WTC11 (cell line): Measurements from ENCODE around the gene MAML2. TPM values are rescaled to one million over a fixed set of nuclear protein-coding genes. Genes with fewer than 3 reads are reported as not detected.

Experiments used
- ATAC-seq: fragments of 200-7000 bp; cut with Tn5 transposase; 2 replicates; pipeline ENCODE4 v1.10.0; 2021; ENCODE audit warnings: mild to moderate bottlenecking, moderate library complexity
- CTCF ChIA-PET: fragments of 300-600 bp; sonication (Branson Sonifier 250); formaldehyde crosslinking; loops from one replicate; lab custom pipeline; 2021; ENCODE audit warnings: antibody characterized with exemption; lab: Charles Lee
- POLR2A ChIA-PET: fragments of 350-600 bp; sonication (Branson Sonifier 250); formaldehyde crosslinking; loops from one replicate; lab custom pipeline; 2021; ENCODE audit warnings: antibody characterized with exemption; lab: Charles Lee
- DNase-seq: peaks from one replicate; pipeline ENCODE4 v3.0.0; 2021; ENCODE audit warnings: low spot score
- H3K27ac Mint-ChIP-seq: 2 replicates; pipeline ENCODE4 v1.8.0; 2021; ENCODE audit warnings: mixed read lengths
- H3K27me3 Mint-ChIP-seq: 2 replicates; pipeline ENCODE4 v1.8.0; 2021; ENCODE audit warnings: low read depth, mild to moderate bottlenecking, moderate library complexity, mixed read lengths
- H3K36me3 Mint-ChIP-seq: 2 replicates; pipeline ENCODE4 v1.8.0; 2021; ENCODE audit warnings: mixed read lengths
- H3K4me1 Mint-ChIP-seq: 2 replicates; pipeline ENCODE4 v1.8.0; 2022; ENCODE audit warnings: mixed read lengths
- H3K4me3 Mint-ChIP-seq: 2 replicates; pipeline ENCODE4 v1.8.0; 2021; ENCODE audit warnings: mild to moderate bottlenecking, moderate library complexity, mixed read lengths
- H3K9me3 Mint-ChIP-seq: 2 replicates; pipeline ENCODE4 v1.8.0; 2021; ENCODE audit warnings: mixed read lengths
- CREB1 ChIP-seq: sonication (generic); formaldehyde crosslinking; IDR thresholded peaks from 2 replicates; pipeline ENCODE4 v1.8.0; 2023; ENCODE audit warnings: mild to moderate bottlenecking, missing genetic modification reagents
- CREM ChIP-seq: sonication (generic); formaldehyde crosslinking; IDR thresholded peaks from 2 replicates; pipeline ENCODE4 v1.8.1; 2022; ENCODE audit warnings: mild to moderate bottlenecking, missing genetic modification reagents, moderate library complexity
- JAZF1 ChIP-seq: fragments of 250-450 bp; sonication (Bioruptor Pico); IDR thresholded peaks from 2 replicates; pipeline ENCODE4 v1.9.0; 2021; ENCODE audit warnings: moderate library complexity, mild to moderate bottlenecking, inconsistent platforms
- MYBL2 ChIP-seq: sonication (generic); formaldehyde crosslinking; IDR thresholded peaks from 2 replicates; pipeline ENCODE4 v1.8.1; 2023; ENCODE audit warnings: mild to moderate bottlenecking, moderate library complexity, missing genetic modification reagents
- NFE2L1 ChIP-seq: sonication (generic); formaldehyde crosslinking; IDR thresholded peaks from 2 replicates; pipeline ENCODE4 v1.8.1; 2023; ENCODE audit warnings: missing genetic modification reagents
- NR1H2 ChIP-seq: sonication (generic); formaldehyde crosslinking; IDR thresholded peaks from 2 replicates; pipeline ENCODE4 v1.9.0; 2021; ENCODE audit warnings: mild to moderate bottlenecking, moderate library complexity, missing genetic modification reagents
- NR2C2 ChIP-seq: sonication (generic); formaldehyde crosslinking; IDR thresholded peaks from 2 replicates; pipeline ENCODE4 v1.8.0; 2022; ENCODE audit warnings: mild to moderate bottlenecking, missing genetic modification reagents
- SMAD4 ChIP-seq: sonication (generic); formaldehyde crosslinking; IDR thresholded peaks from 2 replicates; pipeline ENCODE4 v1.8.0; 2022; ENCODE audit warnings: mild to moderate bottlenecking, missing genetic modification reagents
- SP1 ChIP-seq: sonication (generic); formaldehyde crosslinking; conservative IDR thresholded peaks from 2 replicates; pipeline ENCODE4 v1.8.1; 2022; ENCODE audit warnings: missing genetic modification reagents
- USF2 ChIP-seq: sonication (generic); formaldehyde crosslinking; IDR thresholded peaks from 2 replicates; pipeline ENCODE4 v1.8.1; 2023; ENCODE audit warnings: mild to moderate bottlenecking, missing genetic modification reagents, moderate library complexity
- ZBTB21 ChIP-seq: sonication (generic); formaldehyde crosslinking; IDR thresholded peaks from 2 replicates; pipeline ENCODE4 v1.8.1; 2023; ENCODE audit warnings: mild to moderate bottlenecking, missing genetic modification reagents, borderline replicate concordance
- ZBTB43 ChIP-seq: sonication (generic); formaldehyde crosslinking; IDR thresholded peaks from 2 replicates; pipeline ENCODE4 v1.8.1; 2023; ENCODE audit warnings: mild to moderate bottlenecking, missing genetic modification reagents
- ZNF219 ChIP-seq: sonication (generic); formaldehyde crosslinking; IDR thresholded peaks from 2 replicates; pipeline ENCODE4 v1.8.0; 2023; ENCODE audit warnings: missing genetic modification reagents, mild to moderate bottlenecking, borderline replicate concordance
- ZNF232 ChIP-seq: sonication (generic); formaldehyde crosslinking; IDR thresholded peaks from 2 replicates; pipeline ENCODE4 v1.8.0; 2022; ENCODE audit warnings: mild to moderate bottlenecking, missing genetic modification reagents
- ZNF263 ChIP-seq: sonication (generic); formaldehyde crosslinking; IDR thresholded peaks from 2 replicates; pipeline ENCODE4 v1.8.1; 2022; ENCODE audit warnings: low read depth, mild to moderate bottlenecking, moderate library complexity, missing genetic modification reagents
- ZNF317 ChIP-seq: sonication (generic); formaldehyde crosslinking; IDR thresholded peaks from 2 replicates; pipeline ENCODE4 v1.8.1; 2023; ENCODE audit warnings: low read depth, mild to moderate bottlenecking, moderate library complexity, missing genetic modification reagents, borderline replicate concordance
- ZNF416 ChIP-seq: fragments of 250-450 bp; sonication (Bioruptor Pico); IDR thresholded peaks from 2 replicates; pipeline ENCODE4 v1.9.0; 2021; ENCODE audit warnings: mild to moderate bottlenecking, inconsistent platforms
- ZNF671 ChIP-seq: fragments of 250-450 bp; sonication (Bioruptor Pico); IDR thresholded peaks from 2 replicates; pipeline ENCODE4 v1.8.0; 2021; ENCODE audit warnings: mild to moderate bottlenecking
- total RNA-seq: library from RNA; stranded (reverse); gene quantifications from 3 replicates; pipeline ENCODE4 v1.2.3, GENCODE V29; 2021
- TF ChIP-seq, protein P1 (sequence below): sonication (generic); formaldehyde crosslinking; conservative IDR thresholded peaks from 2 replicates; pipeline ENCODE4 v1.8.1; 2022; ENCODE audit warnings: mild to moderate bottlenecking, missing genetic modification reagents
- TF ChIP-seq, protein P2 (sequence below): sonication (generic); formaldehyde crosslinking; IDR thresholded peaks from 2 replicates; pipeline ENCODE4 v1.8.1; 2022; ENCODE audit warnings: mild to moderate bottlenecking, moderate library complexity, missing genetic modification reagents
- TF ChIP-seq, protein P3 (sequence below): sonication (generic); formaldehyde crosslinking; IDR thresholded peaks from 2 replicates; pipeline ENCODE4 v1.8.0; 2023; ENCODE audit warnings: mild to moderate bottlenecking, missing genetic modification reagents
- TF ChIP-seq, protein P4 (sequence below): sonication (generic); formaldehyde crosslinking; IDR thresholded peaks from 2 replicates; pipeline ENCODE4 v1.8.1; 2022; ENCODE audit warnings: low read depth, missing genetic modification reagents, borderline replicate concordance
- TF ChIP-seq, protein P5 (sequence below): sonication (generic); formaldehyde crosslinking; IDR thresholded peaks from 2 replicates; pipeline ENCODE4 v1.8.1; 2023; ENCODE audit warnings: mild to moderate bottlenecking, missing genetic modification reagents, moderate library complexity

Gene MAML2
- total RNA-seq, 1 experiment from 2014 or later: 8.1 TPM

- Mint-ChIP-seq H3K4me1 (peaks cover 23% of the 10 kb centered on the region), H3K27ac (no peak overlapping the region), H3K4me3 (no peak overlapping the region), H3K27me3 (no peaks in the 10 kb centered on the region), H3K9me3 (no peaks in the 10 kb centered on the region), H3K36me3 (no peaks in the 10 kb centered on the region)
- TF ChIP-seq, protein P1, sequence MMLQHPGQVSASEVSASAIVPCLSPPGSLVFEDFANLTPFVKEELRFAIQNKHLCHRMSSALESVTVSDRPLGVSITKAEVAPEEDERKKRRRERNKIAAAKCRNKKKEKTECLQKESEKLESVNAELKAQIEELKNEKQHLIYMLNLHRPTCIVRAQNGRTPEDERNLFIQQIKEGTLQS (CRISPR knock-in tag): no peak
- TF ChIP-seq ZNF263 (CRISPR knock-in tag) (no peak), ZNF219 (CRISPR knock-in tag) (no peak), ZNF671 (CRISPR knock-in tag) (no peak), NR1H2 (CRISPR knock-in tag) (no peak)
- TF ChIP-seq, protein P2, sequence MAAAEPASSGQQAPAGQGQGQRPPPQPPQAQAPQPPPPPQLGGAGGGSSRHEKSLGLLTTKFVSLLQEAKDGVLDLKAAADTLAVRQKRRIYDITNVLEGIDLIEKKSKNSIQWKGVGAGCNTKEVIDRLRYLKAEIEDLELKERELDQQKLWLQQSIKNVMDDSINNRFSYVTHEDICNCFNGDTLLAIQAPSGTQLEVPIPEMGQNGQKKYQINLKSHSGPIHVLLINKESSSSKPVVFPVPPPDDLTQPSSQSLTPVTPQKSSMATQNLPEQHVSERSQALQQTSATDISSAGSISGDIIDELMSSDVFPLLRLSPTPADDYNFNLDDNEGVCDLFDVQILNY: no peak
- TF ChIP-seq, protein P3, sequence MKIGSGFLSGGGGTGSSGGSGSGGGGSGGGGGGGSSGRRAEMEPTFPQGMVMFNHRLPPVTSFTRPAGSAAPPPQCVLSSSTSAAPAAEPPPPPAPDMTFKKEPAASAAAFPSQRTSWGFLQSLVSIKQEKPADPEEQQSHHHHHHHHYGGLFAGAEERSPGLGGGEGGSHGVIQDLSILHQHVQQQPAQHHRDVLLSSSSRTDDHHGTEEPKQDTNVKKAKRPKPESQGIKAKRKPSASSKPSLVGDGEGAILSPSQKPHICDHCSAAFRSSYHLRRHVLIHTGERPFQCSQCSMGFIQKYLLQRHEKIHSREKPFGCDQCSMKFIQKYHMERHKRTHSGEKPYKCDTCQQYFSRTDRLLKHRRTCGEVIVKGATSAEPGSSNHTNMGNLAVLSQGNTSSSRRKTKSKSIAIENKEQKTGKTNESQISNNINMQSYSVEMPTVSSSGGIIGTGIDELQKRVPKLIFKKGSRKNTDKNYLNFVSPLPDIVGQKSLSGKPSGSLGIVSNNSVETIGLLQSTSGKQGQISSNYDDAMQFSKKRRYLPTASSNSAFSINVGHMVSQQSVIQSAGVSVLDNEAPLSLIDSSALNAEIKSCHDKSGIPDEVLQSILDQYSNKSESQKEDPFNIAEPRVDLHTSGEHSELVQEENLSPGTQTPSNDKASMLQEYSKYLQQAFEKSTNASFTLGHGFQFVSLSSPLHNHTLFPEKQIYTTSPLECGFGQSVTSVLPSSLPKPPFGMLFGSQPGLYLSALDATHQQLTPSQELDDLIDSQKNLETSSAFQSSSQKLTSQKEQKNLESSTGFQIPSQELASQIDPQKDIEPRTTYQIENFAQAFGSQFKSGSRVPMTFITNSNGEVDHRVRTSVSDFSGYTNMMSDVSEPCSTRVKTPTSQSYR (CRISPR knock-in tag): no peak
- POLR2A ChIA-PET: no interaction called here
- CTCF ChIA-PET: interaction anchor here (1.8 kb wide), 1 partner anchor 116 kb away, joined by 4 read pairs; the partner anchor contains the start of gene MAML2
- DNase-seq (no peak), ATAC-seq (no peak)
Observed at GRCh38 chr11:96227244-96227643, 115.8 kb downstream of the MAML2 start.

DNA sequence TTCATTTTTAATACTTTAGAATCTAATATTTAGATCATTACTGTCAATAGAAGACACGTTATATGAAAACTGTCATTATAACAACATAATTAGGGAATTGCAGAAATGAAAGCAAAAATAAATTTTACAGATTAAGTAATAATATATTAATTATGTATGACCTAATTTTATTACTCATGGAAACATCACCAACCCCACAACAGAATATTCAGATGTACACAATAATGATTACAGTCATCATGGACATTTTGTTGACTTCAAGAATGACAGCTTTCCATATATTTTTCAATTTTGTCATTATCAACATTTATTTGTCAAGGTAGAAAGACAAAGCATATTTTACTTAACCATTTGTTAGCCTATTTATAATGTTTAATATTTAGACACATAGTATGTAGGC lies 119.9 kb downstream of the MAML2 start:
- no peaks in the 10 kb centered on the region for H3K36me3 Mint-ChIP-seq
- no peak for TF ChIP-seq ZNF263 (CRISPR knock-in tag)
- TF ChIP-seq, protein P4, sequence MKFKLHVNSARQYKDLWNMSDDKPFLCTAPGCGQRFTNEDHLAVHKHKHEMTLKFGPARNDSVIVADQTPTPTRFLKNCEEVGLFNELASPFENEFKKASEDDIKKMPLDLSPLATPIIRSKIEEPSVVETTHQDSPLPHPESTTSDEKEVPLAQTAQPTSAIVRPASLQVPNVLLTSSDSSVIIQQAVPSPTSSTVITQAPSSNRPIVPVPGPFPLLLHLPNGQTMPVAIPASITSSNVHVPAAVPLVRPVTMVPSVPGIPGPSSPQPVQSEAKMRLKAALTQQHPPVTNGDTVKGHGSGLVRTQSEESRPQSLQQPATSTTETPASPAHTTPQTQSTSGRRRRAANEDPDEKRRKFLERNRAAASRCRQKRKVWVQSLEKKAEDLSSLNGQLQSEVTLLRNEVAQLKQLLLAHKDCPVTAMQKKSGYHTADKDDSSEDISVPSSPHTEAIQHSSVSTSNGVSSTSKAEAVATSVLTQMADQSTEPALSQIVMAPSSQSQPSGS: no peak
- TF ChIP-seq NFE2L1 (CRISPR knock-in tag): no peak
- no peak for TF ChIP-seq SMAD4 (CRISPR knock-in tag)
- no peak for TF ChIP-seq ZNF219 (CRISPR knock-in tag)
- TF ChIP-seq JAZF1 (CRISPR knock-in tag): no peak
- TF ChIP-seq USF2: no peak
- TF ChIP-seq, protein P2: no peak
- TF ChIP-seq CREB1 (CRISPR knock-in tag): no peak
- no peak for TF ChIP-seq ZNF317
- TF ChIP-seq, all 79 proteins: peak for 0
- no peak overlapping the region for H3K27ac Mint-ChIP-seq
- H3K4me1 Mint-ChIP-seq: peaks cover 10% of the 10 kb centered on the region
- H3K27me3 Mint-ChIP-seq: no peaks in the 10 kb centered on the region
- CTCF ChIA-PET: interaction anchor here (1.4 kb wide), 1 partner anchor 120 kb away, joined by 3 read pairs; the partner anchor contains the start of gene MAML2
- ATAC-seq: no peak
- DNase-seq: no peak
- no peak overlapping the region for H3K4me3 Mint-ChIP-seq
- POLR2A ChIA-PET: no interaction called here
- H3K9me3 Mint-ChIP-seq: no peaks in the 10 kb centered on the region

DNA sequence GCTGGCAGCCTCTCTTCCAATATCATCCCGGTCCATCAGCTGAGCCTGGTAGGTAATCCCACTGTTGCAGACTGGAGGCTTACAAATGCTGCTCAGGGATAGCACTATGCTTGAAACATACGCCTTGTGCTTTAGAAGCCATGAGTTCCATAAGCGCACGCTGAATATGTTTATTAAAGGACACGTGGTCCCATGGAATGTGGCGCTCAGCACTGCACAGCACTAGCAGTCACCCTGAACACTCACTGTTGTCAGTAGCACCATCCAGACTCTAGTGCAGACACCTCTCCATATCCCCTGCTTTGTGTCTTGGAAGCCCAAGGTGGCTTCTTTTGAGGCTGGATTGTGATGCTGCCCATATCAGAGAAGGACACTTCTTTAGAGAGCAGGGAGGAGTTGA lies 120.9 kb downstream of the MAML2 start:
- peaks cover 10% of the 10 kb centered on the region for H3K4me1 Mint-ChIP-seq
- H3K36me3 Mint-ChIP-seq: no peaks in the 10 kb centered on the region
- CTCF ChIA-PET: interaction anchor here (1.4 to 1.5 kb wide), 2 partner anchors 67 to 121 kb away, joined by 3 read pairs; partner anchors contain the start of gene MAML2
- POLR2A ChIA-PET: no interaction called here
- H3K27me3 Mint-ChIP-seq: no peaks in the 10 kb centered on the region
- no peaks in the 10 kb centered on the region for H3K9me3 Mint-ChIP-seq
- ATAC-seq (peak; percentile 48; the same call in 1 of the 2 replicates), DNase-seq (no peak)
- H3K27ac Mint-ChIP-seq: no peak overlapping the region
- no peak overlapping the region for H3K4me3 Mint-ChIP-seq
- TF ChIP-seq ZBTB43 (CRISPR knock-in tag) (no peak), MYBL2 (CRISPR knock-in tag) (no peak), SP1 (CRISPR knock-in tag) (no peak), ZNF232 (CRISPR knock-in tag) (no peak), NR1H2 (CRISPR knock-in tag) (no peak), NR2C2 (no peak), CREM (CRISPR knock-in tag) (no peak), ZNF416 (CRISPR knock-in tag) (no peak), ZBTB21 (no peak)
- TF ChIP-seq, protein P2: no peak
- TF ChIP-seq, protein P5, sequence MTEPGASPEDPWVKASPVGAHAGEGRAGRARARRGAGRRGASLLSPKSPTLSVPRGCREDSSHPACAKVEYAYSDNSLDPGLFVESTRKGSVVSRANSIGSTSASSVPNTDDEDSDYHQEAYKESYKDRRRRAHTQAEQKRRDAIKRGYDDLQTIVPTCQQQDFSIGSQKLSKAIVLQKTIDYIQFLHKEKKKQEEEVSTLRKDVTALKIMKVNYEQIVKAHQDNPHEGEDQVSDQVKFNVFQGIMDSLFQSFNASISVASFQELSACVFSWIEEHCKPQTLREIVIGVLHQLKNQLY (CRISPR knock-in tag): no peak
